Measurements from ENCODE around the gene BOLA1.
"Not testable (repeated sequence)": the region's sequence is repeated elsewhere in the genome, so short reads cannot be mapped to it uniquely, and the experiment has no call there.

Gene BOLA1

GRCh38 chr1:149886396-149887195 lies 12.8 kb upstream of the BOLA1 start:
- peak; percentile 36 to 99 (median 88) for DNase-seq

GRCh38 chr1:149887196-149887455 lies 12.2 kb upstream of the BOLA1 start:
- DNase-seq: not testable (repeated sequence)

GRCh38 chr1:149887456-149888246 lies 11.7 kb upstream of the BOLA1 start:
- DNase-seq: peak in 55 of 56 donors; percentile 10 to 98 (median 82)

- peak in 55 of 56 donors; percentile 3 to 88 (median 59) for DNase-seq
Observed at GRCh38 chr1:149888247-149888998, 10.9 kb upstream of the BOLA1 start.

GRCh38 chr1:149888999-149889289 lies 10.4 kb upstream of the BOLA1 start:
- DNase-seq: peak in 5 of 56 donors; percentile 3 to 46 (median 13)

GRCh38 chr1:149896575-149896974 lies 2.8 kb upstream of the BOLA1 start:
- no peak for DNase-seq

GRCh38 chr1:149903836-149904491 lies 4.6 kb downstream of the BOLA1 start:
- no peak for DNase-seq

GRCh38 chr1:149906570-149907075 lies 7.3 kb downstream of the BOLA1 start:
- DNase-seq: no peak

- no peak for DNase-seq
Observed at GRCh38 chr1:149914545-149914944, 15.2 kb downstream of the BOLA1 start.

- DNase-seq: no peak
Observed at GRCh38 chr1:149915429-149916192, 16.2 kb downstream of the BOLA1 start.

GRCh38 chr1:149916193-149916897 lies 17.0 kb downstream of the BOLA1 start:
- DNase-seq: no peak

- no peak for DNase-seq
Observed at GRCh38 chr1:149916898-149917252, 17.5 kb downstream of the BOLA1 start.

- peak in 52 of 56 donors; percentile 13 to 79 (median 54) for DNase-seq
Observed at GRCh38 chr1:149917571-149918144, 18.3 kb downstream of the BOLA1 start, which contains the start of gene SV2A. Gene SV2A, minus strand, starts transcription at chr1:149917844. Its CDS starts 4,004 bp downstream, at chr1:149913840.

- DNase-seq: no peak
Observed at GRCh38 chr1:149923626-149924025, 24.3 kb downstream of the BOLA1 start.

GRCh38 chr1:149925345-149925744 lies 26.0 kb downstream of the BOLA1 start:
- DNase-seq: no peak

- DNase-seq: no peak
Observed at GRCh38 chr1:149925751-149926150, 26.4 kb downstream of the BOLA1 start.

- no peak for DNase-seq
Observed at GRCh38 chr1:149926296-149926695, 26.9 kb downstream of the BOLA1 start.

GRCh38 chr1:149927056-149927562 lies 27.7 kb downstream of the BOLA1 start:
- DNase-seq: no peak
